HG03354 (cell line): Measurements from ENCODE around the gene MAK.
"Not testable (repeated sequence)": the region's sequence is repeated elsewhere in the genome, so short reads cannot be mapped to it uniquely, and the experiment has no call there.

Experiments used
- ATAC-seq: cut with Tn5 transposase; IDR thresholded peaks from one replicate; pipeline ENCODE4 v1.9.1; 2021; ENCODE audit warnings: mild to moderate bottlenecking; ENCODE audit not compliant: unreplicated experiment, poor library complexity, severe bottlenecking

Gene MAK

DNA sequence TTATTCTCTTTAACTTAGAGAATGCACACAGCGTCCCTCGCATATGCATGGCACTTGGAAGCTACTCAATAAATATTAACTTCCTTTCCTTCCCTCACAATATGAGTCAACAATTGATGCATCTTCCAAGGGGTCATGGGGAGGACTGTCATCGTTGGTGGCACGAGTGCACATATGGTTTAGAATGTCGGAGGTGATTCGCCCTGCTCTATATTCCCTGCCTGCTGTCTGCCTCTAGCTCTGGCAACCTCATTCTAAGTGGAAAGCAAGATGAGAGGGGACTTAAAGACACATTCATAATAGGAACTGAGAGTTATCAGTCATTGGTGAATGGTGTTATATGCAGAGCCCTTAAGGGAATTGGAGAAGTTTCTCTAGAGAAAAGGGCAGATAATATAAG is 44.6 kb downstream of the MAK start:
- ATAC-seq: no peak

DNA sequence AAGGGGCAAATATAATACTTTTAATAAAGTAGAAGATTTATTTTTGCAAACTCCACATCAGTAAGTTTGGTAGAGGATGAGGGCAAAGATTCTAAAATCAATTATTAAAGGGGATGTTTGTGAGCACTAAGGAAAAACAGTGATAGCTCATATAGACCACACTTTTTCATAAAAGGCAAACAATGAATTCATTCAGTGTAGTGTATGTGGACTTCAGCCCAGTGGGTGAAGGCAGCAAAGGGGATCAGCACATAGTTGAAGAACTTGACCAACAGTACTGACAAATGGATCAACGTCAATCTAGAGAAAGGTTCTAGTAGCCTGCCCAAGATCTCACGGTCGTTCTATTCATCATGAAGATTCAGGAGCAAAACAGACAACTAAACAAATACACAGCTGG is 45.3 kb downstream of the MAK start:
- no peak for ATAC-seq

DNA sequence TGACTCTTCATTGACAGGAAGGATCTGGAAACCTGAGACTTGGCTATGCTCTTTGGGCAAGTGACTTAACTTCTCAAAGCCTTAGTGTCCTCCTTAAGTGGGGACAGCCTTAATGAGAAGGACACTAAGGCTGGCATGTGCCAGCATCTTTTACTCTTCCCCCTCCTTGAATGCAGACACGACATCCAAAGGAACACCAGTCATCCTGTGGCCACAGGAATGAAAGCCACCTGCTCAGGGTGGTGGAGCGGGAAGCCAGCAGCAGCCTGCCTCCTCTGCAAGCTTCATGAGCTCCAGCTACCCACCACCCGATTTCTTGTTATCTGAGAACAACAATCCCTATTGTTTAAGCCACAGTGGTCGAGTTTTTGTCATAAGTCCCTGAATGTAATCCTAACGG is 46.2 kb downstream of the MAK start:
- ATAC-seq: no peak

DNA sequence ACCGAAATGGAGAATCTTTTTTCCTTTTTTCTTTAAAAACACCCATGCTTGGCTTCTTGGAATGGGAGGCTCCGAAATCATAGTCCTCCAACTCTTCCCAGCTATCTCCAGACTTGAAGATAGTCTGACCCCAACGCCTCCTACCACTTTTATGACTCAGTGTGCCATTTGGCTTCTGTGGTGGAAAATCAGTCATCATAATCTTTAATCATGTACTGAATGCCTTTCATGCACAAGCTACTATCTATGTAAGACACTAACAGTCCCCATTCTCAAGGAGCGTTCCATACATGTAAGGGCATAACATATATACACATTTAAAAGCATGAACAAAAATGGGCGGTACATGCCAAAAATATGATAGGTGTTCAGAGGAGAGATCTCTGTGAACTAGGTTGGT is 46.7 kb downstream of the MAK start:
- ATAC-seq: no peak

DNA sequence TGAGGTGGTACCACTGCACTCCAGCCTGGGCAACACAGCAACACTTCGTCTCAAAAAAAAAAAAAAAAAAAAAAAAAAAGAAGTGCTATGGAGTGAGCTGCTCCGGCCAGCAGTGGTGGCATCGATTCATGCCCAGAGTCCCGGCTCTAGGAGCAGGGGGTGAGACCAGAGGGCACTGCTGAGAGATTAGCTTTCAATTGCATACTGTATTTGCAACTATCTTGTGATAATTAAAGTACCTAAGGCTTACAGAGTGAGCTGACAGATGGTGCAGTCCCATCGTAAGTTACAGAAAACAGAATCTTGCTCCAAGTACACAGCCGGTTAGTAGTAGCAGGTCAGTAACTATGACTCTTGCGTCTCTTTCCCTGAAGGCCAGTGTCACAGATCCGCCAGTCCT is 59.3 kb downstream of the MAK start:
- ATAC-seq: no peak

DNA sequence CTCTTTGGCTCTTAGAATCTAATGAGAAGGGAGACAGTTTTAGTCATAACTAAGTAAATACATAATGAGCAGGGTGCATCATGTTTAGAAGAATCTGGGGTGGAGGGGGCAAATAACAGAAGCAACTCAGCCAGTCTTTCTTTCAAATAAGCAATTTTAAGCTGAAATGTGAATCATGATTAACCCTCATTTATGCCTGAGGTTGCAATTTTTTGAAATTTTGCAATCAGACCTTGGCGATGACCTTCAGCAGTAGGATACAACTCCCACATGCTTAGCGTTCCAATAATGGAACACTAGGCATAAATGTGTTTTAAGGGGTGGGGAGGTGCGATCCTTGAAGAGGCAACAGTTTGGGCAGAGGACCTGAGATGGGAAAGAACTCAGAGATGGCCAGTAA is 60.1 kb downstream of the MAK start:
- ATAC-seq: no peak

DNA sequence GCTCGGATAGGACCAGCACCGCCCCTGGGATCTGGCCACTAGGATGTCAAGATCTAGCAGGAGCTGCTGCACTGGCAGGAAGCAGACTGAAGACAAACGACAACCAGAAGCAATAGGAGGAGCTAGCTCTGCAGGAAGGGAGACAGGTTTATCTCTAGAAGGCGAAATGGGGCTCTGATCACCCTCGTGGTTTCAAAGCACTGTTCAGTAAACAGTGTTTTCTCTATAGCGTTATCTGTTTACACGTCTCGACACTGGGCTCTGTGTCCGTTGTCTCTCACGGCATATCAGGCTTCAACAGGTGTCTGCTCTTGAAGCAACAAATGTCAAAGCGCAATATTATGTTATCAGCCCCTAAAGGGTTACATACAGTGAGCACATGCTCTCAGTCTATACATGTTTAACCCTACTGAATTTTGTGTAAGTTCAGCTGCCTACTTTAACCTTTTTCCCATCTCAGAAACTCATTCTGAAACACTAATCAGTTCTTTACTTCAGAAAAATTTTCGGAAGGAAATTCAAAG is 66.9 kb downstream of the MAK start:
- no peak for ATAC-seq

DNA sequence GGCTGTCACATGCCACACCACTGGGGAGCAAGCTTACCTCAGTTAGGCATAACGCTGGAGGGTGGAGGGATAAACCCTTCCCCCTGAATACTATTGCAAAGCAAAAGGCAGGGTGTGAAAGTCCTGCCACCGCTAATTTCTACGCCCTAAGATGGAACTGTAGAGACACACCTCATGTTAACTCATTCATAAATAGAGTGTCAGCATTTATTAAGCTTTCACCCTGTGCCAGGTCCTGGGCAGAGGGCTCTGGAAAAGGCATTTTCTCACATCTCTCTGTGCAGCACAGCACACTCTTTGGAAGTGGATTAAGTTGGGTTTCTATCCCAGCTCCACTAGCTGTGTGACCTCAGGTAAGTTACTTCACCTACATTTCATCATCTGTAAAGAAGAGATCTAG is 68.9 kb downstream of the MAK start:
- ATAC-seq: no peak

DNA sequence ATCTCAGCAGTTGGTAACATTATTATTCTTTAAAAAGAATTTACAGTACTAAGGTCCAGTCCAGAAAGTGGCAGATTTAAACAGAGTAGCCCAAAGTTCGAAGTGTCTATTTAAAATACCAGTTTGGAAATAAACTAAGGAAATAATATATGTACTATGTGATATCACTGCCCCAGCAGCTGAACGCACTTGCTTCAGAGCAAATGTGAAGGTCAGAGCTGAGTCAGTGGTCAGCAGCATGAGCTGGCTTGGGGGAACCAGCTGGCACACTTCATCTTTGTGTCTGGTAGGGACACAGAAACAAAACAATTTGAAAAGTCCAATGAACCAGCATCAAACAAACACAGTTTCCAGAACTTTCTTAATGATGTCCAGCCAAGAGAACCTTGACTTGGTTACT is 75.3 kb downstream of the MAK start:
- no peak for ATAC-seq

DNA sequence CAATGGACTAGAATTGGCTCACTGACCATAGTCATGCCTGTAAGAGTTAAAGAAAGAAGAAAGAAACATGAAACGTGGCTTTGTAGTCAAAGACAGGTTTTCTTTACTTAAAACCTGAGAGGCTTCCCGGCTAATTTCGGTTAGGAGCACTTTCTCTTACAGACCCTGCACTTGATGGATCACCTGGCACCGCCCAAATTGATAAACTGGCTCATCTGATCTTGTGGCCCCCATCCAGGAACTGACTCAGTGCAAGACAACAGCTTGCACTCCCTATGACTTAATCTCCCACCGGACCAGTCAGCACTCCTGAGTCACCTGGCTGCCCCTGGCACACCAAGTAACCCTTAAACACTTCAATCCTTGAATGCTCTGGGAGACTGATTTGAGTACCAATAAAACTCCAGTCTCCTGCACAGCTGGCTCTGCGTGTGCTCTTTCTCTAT is 78.4 kb downstream of the MAK start:
- no peak for ATAC-seq

DNA sequence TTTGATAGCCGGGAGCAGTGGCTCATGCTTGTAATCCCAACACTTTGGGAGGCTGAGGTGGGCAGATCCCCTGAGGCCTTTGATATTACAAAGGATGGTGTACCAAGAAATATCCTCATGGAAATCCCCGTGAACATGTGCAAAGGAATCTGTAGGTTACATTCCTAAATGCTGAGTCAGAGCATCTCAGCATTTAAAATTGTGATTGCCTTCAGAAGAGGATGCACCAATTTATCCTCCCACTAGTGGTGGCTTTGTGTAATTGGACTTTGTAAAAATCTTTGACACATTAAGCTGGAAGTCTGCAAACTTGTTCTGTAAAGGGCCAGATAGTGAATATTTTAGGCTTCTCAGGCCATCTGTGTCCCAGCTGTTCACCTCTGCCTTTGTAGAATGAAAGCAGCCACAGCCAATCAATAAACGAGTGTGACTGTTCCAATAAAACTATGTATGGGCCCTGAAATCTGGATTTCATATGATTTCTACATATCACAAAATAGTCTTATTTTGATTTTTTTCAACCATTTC is 79.0 kb downstream of the MAK start:
- ATAC-seq: peak; percentile 85

DNA sequence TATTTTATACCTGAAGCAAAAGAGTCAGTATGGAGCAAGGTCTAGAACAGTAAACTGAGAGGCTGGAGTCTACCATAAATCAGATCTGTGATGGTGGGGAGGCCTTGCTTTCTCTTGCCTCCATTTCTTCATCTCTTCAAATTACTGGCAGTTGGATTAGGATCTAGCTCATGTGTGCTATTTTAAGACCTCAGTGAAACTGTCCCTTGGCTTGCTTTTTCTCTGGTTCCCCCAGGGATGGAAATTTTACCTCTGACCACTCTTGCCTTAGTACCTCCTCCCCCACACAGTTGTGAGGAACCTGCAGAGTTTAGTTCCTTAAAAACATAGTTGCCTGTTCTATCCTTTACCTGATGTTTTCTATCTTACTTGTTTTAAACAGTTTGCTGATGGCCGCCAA is 82.3 kb downstream of the MAK start:
- ATAC-seq: no peak

DNA sequence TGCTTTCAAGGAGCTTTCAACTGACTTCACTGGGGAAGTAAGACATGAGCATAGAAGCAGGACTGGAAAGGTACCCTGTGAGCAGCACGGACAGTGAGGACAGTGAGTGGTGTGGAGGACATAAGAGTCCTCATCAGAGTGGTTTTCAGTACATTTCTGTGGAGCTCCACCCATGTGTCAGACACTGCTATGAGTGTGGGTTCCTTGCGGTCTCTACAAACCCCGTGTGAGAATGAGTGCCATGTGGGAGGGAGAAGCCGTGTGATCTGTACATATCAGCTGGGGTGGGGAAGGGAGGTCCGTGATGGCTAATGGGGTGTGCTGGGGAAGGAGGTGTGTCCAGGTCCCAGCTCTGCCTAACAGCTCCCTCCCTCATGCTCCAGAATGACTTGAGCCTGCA is 86.6 kb downstream of the MAK start:
- ATAC-seq: not testable (repeated sequence)

DNA sequence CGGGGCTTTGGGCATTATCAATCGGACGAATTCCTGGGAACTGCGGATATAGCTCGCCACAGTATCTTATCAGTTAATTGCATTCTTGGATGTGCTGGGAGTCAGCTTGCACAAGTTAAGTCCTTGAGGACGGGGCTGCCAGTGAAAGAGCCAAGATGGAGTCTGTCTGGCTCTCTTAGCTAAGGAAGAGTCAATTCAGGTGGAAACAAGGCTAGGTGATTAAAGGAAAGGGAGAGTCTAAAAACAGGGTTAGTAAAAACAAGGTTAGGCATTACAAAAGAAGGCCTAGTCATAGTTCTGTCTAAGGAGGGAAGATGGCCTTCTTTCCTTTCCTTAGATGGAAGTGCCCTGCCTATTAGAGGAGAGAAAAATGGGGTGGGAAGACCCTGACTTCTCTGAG is 87.8 kb downstream of the MAK start:
- not testable (repeated sequence) for ATAC-seq

DNA sequence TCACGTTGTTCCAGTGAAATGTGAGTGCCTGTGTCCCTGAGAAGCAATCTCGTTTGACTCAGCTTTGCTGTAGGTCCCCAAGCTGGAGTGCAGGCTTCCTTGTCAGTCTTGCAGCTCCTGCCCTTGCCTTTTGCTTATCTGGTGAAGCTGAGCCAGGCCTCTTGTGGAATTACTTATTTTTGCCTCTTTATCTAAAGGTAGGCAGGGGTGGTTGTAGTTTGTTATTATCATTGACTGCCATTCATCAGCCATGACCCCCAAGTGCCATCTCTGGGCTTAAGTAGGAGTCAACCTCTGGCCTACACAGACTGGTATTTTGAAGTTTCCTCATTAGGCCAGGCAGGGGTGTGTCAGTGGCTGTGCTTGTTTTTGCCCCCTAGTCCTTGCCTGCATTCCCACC is 88.6 kb downstream of the MAK start:
- no peak for ATAC-seq

DNA sequence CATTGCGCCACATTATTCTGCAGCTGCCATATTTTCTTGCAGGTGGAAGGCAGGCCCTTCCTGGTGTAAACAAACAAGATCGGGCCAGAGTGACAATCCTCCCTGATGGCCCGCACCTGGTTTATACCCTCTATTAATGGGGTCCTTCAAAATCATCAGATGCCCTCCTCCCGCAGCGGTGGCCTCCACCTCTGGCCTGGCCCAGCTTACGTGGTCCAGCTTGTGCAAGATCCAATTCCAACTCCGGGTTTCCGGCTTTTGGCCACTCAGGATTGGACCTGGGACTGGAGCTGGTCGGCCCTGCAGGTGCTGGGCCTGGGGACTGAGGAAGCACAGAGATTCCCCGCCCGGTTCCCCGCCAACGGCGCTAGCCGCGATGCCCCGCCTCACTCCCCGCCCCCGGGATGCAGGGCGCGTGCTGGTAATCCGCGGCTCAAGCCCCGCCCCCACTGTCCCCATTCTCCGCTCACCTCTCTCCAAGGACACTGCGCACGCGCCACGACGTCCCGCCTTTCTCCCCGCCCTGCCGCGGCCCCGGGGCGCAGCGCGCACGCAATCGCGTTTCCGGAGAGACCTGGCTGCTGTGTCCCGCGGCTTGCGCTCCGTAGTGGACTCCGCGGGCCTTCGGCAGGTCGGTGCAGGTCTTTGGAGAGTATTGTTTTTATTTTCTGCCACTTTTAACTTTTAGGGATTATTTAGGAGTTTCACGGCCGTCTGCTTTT is 90.9 kb downstream of the MAK start, which contains the start of gene TMEM14B:
Gene TMEM14B (plus strand): TSS at position 555 of the 722 bp plus-strand sequence. CDS start 1,441 bp downstream, outside the sequence.
- peak; percentile 97 for ATAC-seq

DNA sequence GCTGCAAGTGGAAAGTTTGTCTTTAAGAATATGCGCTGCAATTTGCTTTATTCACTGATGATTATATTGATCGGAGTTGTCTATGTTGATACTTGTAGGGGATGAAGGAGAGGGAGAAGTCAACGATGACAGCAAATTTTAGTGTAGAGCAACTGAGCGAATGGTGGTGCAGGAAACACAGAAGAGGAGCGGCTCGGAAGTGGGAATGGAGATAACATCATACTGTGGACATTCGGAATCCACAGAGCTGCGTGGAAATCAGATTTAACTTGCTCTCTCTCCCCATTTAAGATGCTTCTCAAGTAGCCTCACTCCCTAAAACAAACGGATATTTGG is 91.5 kb downstream of the MAK start:
- ATAC-seq: no peak

DNA sequence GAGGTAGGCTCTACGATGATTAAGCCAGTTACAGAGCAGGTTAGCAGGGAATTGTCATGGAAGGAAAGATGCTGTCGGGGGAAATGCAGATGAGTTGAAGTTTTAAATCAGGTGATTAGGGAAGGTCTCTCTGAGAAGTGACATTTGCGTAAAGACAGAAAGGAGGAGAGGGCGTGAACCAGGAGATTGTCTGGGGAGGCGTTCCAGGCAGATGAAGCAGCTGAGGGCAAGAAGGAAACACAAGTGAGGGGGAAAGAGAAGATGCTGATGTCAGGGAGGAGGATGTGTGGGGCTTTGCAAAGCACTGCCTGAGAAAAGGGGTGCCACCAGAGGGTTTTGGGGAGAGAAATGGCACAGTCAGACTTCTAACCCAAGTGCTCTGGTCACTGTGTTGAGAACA is 93.2 kb downstream of the MAK start:
- no peak for ATAC-seq

DNA sequence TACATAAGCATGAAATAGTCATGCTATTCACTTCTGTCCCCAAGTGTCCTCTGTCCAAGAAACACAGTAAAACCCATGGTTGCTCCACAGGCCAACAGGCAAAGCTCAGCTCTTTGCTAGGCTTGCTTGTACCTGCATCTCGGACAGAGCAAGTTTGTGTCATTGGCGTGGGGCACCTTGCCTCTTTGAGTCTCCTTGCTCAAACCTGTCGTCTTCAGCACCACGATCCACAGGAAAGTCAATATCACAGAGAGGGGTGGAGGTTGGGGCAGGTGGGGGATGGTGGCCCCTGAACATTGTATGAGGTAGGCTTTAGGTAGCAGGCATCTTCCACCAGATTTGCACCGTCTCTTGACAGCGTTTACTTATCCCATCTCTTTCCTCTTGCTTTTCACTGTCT is 94.8 kb downstream of the MAK start:
- no peak for ATAC-seq

DNA sequence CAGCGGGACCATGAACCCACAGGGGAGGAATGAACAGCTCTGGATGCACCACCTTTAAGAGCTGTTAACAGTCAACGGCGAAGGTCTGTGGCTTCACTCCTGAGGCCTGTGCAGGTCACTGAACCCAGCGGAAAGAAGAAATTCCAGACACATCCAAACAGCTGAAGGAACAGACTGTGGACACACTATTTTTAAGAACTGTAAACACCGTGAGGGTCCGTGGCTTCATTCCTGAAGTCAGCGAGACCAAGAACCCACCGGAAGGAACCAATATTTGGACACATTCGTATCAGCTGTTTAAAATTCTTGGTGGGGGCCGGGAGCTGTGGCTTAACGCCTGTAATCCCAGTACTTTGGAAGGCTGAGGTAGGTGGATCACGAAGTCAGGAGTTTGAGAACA is 96.1 kb downstream of the MAK start:
- no peak for ATAC-seq

DNA sequence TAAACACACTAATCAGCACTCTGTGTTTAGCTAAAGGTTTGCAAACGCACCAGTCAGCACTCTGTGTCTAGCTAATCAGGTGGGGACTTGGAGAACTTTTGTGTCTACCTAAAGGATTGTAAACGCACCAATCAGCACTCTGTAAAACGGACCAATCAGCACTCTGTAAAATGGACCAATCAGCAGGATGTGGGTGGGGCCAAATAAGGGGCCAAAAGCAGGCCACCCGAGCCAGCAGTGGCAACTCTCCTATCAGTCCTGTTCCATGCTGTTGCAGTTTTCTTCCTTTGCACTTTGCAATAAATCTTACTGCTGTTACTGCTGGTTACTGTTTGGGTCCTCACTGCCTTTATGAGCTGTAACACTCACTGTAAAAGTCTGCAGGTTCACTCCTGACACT is 96.7 kb downstream of the MAK start:
- not testable (repeated sequence) for ATAC-seq

DNA sequence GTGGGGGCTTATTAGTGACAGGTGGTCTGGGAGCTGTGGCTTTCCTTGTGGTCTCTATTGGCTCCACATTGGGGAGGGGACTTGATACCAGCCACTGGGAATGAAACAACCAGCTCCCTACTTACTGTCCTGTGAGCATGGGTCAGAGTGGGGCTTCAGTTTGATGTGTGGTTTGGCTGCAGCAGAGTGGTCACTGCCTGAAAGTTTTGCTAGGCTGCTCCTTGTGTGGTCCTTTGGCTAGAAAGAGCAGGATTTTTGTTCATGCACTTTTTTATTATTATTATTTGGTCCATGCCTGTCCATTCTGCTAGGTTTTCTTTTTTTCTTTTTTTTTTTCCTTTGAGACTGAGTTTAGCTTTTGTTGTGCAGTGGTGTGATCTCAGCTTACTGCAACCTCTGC is 98.3 kb downstream of the MAK start:
- ATAC-seq: no peak
